HG02840 (cell line): ENCODE data around the gene AOAH.
"Not testable (repeated sequence)": the region's sequence is repeated elsewhere in the genome, so short reads cannot be mapped to it uniquely, and the experiment has no call there.

Source experiments
- ATAC-seq: cut with Tn5 transposase; IDR thresholded peaks from one replicate; pipeline ENCODE4 v1.9.1; 2021; ENCODE audit warnings: mild to moderate bottlenecking, moderate library complexity, moderate number of reproducible peaks; ENCODE audit not compliant: unreplicated experiment, low FRiP score

The AOAH gene

DNA sequence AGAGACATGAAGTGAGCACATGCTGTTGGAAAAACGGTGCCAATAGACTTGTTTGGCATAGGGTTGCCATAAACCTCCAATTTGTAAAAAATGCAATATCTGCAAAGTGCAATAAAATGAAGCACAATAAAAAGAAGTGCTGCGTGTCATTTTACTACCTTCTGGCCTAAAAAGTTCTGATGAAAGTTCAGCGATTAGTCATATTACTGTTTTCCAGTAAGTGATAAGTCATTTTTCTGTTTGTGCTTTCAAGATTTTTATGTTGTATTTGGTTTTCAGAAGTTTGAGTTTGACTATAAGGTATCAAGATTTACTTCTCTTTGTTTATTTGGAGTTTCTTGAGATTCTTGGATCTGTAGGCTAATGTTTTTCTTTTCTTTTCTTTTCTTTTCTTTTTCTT is 16.8 kb downstream of the AOAH start:
- ATAC-seq, result no peak

GRCh38 chr7:36703860-36704259 is 20.4 kb downstream of the AOAH start:
- not testable (repeated sequence) for ATAC-seq

DNA sequence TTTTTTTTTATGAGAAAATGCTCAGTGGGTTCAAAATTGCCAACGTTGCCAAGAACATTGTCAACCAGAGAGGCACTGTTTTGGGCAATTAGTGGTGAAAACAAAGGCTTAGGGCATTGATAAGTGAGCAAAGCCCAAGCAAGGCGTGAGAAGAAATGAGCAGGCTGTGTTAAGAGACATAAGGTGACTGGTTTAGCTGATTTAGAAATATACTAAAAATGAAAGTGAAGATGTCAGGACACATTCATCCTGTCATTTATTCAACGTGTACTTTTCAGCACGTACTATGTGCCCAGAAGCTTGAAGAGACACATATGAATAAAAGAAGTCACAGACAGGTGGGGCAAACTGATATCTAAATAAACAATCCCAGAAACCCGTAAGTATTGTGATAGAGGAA is 31.8 kb downstream of the AOAH start:
- no peak for ATAC-seq

- ATAC-seq, result no peak
Observed at GRCh38 chr7:36691983-36692382, 32.3 kb downstream of the AOAH start.

DNA sequence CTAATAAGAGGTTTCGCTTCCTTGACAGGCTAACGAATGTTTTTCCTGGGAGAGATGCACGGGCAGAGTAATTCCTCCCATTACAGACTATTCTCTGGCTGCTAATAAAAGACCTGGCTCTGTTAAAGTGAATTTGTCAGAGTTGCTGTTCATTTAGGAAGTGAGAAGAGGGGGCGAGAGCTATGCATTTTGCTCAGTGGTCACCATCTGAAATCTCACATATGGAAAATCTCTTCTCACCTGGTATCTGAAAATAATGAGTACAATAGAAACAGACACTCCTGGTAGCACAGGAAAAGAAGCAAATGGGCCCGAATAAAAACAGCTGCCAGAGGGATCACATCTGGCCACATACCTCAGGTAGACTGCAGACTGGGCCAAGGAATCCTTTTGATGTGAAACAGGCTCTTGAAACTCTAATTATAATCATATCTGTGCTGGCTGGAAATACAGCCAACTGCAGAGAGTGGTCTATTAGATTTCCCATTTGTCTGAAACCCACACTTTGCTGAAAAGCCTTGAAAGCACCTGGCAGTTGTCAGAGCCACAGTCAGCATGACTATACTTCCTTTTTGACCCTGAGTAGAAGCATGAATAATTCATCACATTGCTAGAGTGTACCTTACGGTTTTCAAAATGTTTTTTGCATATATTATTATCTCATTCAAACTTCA is 33.6 kb downstream of the AOAH start:
- ATAC-seq, result no peak

- ATAC-seq, result no peak
Observed at GRCh38 chr7:36690041-36690440, 34.3 kb downstream of the AOAH start.

- ATAC-seq, result no peak
Observed at GRCh38 chr7:36686499-36686898, 37.8 kb downstream of the AOAH start.

DNA sequence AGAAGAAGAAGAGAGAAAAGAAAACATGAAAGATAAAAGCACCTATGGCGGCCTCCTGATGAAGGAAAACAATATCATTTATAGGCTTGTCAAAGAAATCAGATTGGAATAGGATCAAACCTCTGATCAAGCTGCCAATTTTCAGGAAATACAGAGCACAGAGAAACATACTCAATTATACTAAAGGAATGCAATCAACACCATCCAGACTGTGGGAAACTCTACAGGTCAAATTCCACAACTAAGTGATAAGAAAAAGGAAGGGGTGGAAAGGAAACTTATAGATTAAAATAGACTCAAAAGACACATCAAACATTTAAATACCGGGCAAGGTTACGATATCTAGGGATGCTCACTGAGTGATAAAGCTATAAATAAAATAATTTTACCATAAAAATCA is 39.3 kb downstream of the AOAH start:
- ATAC-seq, result no peak

DNA sequence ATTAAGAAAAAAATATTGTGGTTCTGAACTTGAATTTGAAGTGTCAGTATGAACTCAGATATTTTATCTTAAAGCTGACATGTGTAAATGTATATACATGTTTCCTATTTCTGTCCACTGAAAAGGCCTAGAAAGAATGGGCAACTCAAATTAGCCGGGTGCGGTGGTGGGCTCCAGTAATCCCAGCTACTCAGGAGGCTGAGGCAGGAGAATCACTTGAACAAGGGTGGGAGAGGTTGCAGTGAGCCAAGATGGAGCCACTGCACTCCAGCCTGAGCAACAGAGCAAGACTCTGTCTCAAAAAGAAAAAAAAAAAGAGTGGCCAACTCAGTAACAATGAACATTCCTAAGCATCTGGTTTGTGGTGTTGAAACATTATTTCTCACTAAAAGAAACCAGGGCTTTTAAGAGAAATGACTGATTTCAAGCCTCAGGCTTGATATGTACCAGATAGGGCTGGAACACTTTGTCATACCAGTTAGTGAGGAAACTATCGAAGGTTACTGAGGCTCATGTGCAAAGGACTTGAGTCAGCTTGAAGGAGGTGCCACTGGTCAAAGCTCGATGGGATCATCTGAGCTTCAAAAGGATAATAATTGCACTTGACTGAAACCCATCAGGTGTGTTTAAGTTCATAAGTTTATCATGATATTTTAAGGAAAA is 40.5 kb downstream of the AOAH start:
- no peak for ATAC-seq

DNA sequence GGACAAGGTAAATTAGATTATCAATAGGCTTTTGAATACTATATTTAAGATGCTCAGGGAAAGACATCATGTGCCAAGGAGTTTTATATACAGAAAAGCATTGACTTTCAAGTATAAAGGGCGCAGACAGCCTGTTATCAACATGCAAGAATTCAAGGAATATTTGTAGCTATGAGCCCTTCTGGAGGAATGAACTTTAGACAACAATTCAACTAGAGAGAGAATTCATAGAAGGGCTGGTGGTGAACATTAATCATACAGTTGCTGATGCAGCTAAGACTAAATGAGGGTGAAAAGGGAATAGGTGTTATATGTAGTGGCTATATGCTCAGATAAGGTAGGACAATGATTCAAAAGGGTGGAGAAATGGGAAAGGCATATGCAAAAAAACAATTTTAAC is 41.2 kb downstream of the AOAH start:
- ATAC-seq, result no peak

GRCh38 chr7:36682102-36682501 is 42.2 kb downstream of the AOAH start:
- no peak for ATAC-seq

- ATAC-seq, result no peak
Observed at GRCh38 chr7:36677769-36678437, 46.4 kb downstream of the AOAH start.

DNA sequence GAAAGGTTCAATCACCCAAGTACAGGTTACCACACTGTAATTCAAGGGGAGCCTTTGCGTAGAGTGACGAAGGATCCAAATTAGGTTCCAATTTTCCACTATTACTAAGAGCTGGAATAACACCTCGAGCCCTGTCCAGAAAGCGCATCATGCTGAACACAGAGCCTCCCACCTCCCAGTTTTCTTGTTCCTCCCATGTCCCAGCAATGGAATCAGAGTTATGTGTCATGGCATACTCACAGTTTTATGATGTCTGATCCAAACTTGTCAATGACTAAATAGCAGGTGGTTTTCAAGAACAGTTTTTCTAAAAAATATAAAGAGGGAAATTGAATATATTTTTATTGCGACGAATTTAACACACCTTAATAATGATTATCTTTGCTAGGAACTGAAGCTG is 50.6 kb downstream of the AOAH start:
- no peak for ATAC-seq

DNA sequence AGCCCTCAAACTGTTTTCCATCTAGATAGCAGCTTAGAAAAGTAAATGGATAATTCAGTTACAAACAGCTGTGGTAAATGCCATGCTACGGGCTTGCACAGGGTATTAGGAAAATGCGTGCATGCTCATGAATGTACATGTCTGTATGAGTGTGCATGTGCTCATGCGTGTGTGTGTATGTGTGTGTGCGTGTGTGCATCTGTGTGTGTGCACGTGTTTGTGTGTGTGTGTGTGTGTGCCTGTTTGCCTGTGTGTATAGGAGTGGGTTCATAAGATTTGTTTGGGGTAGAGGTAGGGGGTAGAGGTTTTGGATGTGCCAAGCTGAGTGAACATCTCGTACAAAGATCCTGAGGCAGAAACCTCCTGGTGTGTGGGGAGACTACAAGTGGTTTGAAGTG is 52.9 kb downstream of the AOAH start:
- ATAC-seq, result no peak

DNA sequence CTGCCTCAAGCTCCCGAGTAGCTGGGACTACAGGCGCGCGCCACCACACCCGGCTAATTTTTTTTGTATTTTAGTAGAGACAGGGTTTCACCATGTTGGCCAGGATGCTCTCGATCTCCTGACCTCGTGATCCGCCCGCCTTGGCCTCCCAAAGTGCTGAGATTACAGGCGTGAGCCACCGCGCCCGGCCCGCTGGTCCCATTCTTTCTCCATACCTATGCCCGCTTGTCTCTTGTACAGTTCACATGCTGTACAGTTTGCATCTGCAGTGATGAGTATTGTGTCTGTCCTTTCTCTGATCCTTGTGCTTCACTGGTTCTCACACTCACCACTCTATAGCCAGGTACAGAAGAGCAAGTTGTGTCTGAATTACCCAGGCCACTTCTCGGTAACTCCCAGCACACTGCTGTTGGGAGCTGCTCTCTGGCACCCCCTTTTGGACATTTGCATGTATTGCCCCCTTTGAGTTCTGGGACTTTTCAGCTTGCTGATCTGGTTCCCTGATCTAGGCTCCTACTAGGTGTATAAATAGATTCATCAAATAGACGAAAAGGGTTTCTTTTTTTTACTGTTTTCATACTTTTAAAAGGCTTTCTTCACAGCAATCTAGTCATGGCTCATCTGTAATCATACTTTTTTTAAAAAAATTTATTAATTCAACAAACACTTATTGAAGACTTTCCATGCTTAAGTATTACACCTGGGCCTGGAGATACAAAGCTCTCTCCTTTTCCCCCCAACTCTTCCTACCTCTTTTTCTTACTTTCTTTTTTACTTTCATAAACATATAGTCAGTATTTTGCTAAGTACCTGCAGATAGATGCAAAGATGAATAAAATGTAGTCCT is 53.5 kb downstream of the AOAH start:
- ATAC-seq, result no peak

DNA sequence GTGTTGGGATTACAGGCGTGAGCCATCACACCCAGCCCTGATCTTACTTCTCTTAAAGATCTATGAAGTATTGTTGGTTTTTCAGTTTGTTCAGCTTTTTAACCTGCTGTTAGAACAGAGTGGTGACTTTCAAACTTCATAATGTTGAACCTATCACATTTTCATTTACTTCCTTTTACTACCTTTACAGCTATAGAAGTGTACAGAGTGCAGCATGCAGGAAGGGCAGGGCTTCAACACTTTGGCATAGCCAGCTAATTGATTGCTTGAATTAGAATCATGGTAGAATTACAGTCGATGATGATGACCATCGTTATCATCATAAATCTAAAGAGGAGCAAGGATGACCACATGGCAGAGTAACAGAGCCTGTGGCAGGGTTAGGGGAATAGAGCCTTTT is 55.5 kb downstream of the AOAH start:
- no peak for ATAC-seq

- ATAC-seq, result no peak
Observed at GRCh38 chr7:36668080-36668479, 56.2 kb downstream of the AOAH start.

DNA sequence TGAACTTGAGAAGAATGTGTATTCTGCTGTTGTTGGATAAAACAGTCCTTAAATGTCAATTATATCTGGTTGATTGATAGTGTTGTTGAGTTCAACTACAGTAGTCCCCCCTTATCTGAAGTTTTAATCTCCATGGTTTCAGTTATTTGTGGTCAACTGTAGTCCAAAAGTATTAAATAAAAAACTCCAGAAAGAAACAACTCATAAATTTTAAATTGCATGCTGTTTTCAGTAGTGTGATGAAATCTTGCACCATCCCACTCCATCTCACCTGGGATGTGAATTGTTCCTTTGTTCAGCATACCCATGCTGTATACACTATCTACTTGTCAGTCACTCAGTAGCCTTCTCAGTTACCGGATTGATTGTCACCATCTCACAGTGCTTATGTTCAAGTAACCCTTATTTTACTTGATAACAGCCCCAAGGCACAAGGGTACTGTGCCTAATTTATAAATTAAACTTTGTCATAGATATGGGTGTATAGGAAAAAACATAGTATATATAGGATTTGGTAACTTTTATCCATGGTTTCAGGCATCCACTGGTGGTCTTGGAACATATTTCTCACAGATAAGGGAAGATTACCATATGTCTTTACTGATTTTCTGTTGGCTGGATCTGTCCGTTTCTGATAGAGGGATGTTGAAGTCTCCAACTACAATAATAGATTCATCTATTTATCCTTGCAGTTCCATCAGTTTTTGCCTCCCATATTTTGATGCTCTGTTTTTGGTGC is 57.1 kb downstream of the AOAH start:
- no peak for ATAC-seq

GRCh38 chr7:36663481-36663880 is 60.8 kb downstream of the AOAH start:
- ATAC-seq, result no peak

GRCh38 chr7:36661135-36661840 is 63.0 kb downstream of the AOAH start:
- ATAC-seq, result no peak
